Esophagus muscularis mucosa (tissue), 4 donors: Measurements from ENCODE around the gene SERTAD2. TPM values are rescaled to one million over a fixed set of nuclear protein-coding genes. Genes with fewer than 3 reads are reported as not detected.

Source experiments
- DNase-seq: peaks from one replicate; pipeline ENCODE4 v3.0.0-alpha.2; 2017; ENCODE audit errors: extremely low spot score
- H3K27ac ChIP-seq, 4 donors: fragments of 200-600 bp; sonication (generic); replicated peaks in 1 of 4; 1 replicate in 3 of 4; 2 replicates in 1 of 4; pipeline ENCODE4 v1.5.1; 2016 to 2019; ENCODE audit warnings: mild to moderate bottlenecking in 1 of 4
- H3K27me3 ChIP-seq, 4 donors: fragments of 200-600 bp; sonication (generic); one replicate each; pipeline versions ENCODE4 v1.5.1 to v1.6.0; 2016 to 2019
- H3K36me3 ChIP-seq, 4 donors: fragments of 200-600 bp; sonication (generic); one replicate each; pipeline ENCODE4 v1.5.1; 2016 to 2019
- H3K4me1 ChIP-seq, 4 donors: fragments of 200-600 bp; sonication (generic); one replicate each; pipeline ENCODE4 v1.5.1; 2016 to 2019
- H3K4me3 ChIP-seq, 4 donors: fragments of 200-600 bp; sonication (generic); 1 replicate in 2 of 4; 2 replicates in 2 of 4; pipeline ENCODE4 v1.5.1; 2016 to 2019; ENCODE audit warnings: mild to moderate bottlenecking in 4 of 4, moderate library complexity in 1 of 4
- H3K9me3 ChIP-seq, 4 donors: fragments of 200-600 bp; sonication (generic); 1 replicate in 3 of 4; 2 replicates in 1 of 4; pipeline ENCODE4 v1.5.1; 2016 to 2019
- EP300 ChIP-seq: sonication (generic); formaldehyde crosslinking; IDR thresholded peaks from one replicate; pipeline ENCODE4 v1.6.1; 2017; ENCODE audit warnings: antibody characterized with exemption
- POLR2A ChIP-seq: fragments of 450-650 bp; IDR thresholded peaks from one replicate; pipeline ENCODE4 v1.6.1; 2017; ENCODE audit warnings: antibody characterized with exemption, moderate library complexity, mild to moderate bottlenecking, low read depth
- POLR2AphosphoS5 ChIP-seq, 2 donors: sonication (generic); formaldehyde crosslinking; IDR thresholded peaks; one replicate each; pipeline ENCODE4 v1.6.1; 2017; ENCODE audit warnings: antibody characterized with exemption in 2 of 2
- WGBS: methylation state at CpG from one replicate; pipeline ENCODE4 v1.1.5; 2018; 5-methylcytosine and 5-hydroxymethylcytosine counted together
- intact Hi-C: fragments of 100-400 bp; cut with DNase I; formaldehyde crosslinking; loops from one replicate; pipeline ENCODE4 v1.15.1; 2023
- total RNA-seq, 4 donors: library from RNA; depleted of rRNA; stranded (reverse); fragments of >200 nt; gene quantifications; one replicate each; pipeline versions ENCODE4 v1.1.0 to v1.2.1, GENCODE V29; 2016
- TF ChIP-seq, protein P1 (sequence below), 3 experiments: fragments of 200-600 bp in 2 of 3; fragments of 450-650 bp in 1 of 3; sonication (generic) in 2 of 3; IDR thresholded peaks; one replicate each; pipeline ENCODE4 v1.5.1; 2017 to 2019; ENCODE audit warnings: antibody characterized with exemption in 3 of 3, mild to moderate bottlenecking in 2 of 3, moderate library complexity in 1 of 3

Gene SERTAD2
- total RNA-seq, 4 donors from 2014 or later: 12.1 to 18.1 (median 14.3) TPM

DNA sequence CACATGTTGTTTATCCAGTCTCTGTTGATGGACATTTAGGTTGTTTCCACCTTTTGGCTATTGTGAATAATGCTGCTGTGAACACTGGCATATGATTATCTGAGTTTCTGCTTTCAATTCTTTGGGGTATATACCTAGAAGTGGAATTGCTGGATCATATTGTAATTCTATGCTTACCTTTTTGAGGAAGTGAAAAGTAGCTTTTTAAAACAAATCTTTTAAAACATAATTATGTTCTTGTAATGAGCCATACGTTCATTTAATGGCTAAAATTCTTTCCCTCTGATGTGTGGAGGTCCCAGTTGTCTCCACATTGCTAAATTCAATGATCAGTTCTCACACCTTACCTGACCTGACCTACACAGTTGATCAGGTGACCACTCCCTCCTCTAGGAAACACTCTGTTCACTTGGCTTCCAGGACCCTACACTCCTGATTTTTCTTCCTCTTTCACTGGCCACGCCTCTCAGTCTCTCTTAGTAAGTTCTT lies 27.8 kb upstream of the SERTAD2 start:
- no peaks in the 10 kb centered on the region for H3K36me3 ChIP-seq
- no peak overlapping the region for H3K27ac ChIP-seq
- TF ChIP-seq EP300 (no peak), POLR2AphosphoS5 (IDR thresholded peaks at IDR 0.05) (no peak), POLR2A (no peak)
- TF ChIP-seq, protein P1, sequence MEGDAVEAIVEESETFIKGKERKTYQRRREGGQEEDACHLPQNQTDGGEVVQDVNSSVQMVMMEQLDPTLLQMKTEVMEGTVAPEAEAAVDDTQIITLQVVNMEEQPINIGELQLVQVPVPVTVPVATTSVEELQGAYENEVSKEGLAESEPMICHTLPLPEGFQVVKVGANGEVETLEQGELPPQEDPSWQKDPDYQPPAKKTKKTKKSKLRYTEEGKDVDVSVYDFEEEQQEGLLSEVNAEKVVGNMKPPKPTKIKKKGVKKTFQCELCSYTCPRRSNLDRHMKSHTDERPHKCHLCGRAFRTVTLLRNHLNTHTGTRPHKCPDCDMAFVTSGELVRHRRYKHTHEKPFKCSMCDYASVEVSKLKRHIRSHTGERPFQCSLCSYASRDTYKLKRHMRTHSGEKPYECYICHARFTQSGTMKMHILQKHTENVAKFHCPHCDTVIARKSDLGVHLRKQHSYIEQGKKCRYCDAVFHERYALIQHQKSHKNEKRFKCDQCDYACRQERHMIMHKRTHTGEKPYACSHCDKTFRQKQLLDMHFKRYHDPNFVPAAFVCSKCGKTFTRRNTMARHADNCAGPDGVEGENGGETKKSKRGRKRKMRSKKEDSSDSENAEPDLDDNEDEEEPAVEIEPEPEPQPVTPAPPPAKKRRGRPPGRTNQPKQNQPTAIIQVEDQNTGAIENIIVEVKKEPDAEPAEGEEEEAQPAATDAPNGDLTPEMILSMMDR (IDR thresholded peaks at IDR 0.05): no peak
- no peaks in the 10 kb centered on the region for H3K27me3 ChIP-seq
- no peak overlapping the region for H3K4me3 ChIP-seq
- peaks cover 0 to 11% (median 4%) of the 10 kb centered on the region in 4 donors for H3K4me1 ChIP-seq
- intact Hi-C loops: no loop called here
- DNase-seq: no peak
- H3K9me3 ChIP-seq: no peaks in the 10 kb centered on the region
- WGBS: 87% methylated on average over 2 of the region's 2 CpGs

DNA sequence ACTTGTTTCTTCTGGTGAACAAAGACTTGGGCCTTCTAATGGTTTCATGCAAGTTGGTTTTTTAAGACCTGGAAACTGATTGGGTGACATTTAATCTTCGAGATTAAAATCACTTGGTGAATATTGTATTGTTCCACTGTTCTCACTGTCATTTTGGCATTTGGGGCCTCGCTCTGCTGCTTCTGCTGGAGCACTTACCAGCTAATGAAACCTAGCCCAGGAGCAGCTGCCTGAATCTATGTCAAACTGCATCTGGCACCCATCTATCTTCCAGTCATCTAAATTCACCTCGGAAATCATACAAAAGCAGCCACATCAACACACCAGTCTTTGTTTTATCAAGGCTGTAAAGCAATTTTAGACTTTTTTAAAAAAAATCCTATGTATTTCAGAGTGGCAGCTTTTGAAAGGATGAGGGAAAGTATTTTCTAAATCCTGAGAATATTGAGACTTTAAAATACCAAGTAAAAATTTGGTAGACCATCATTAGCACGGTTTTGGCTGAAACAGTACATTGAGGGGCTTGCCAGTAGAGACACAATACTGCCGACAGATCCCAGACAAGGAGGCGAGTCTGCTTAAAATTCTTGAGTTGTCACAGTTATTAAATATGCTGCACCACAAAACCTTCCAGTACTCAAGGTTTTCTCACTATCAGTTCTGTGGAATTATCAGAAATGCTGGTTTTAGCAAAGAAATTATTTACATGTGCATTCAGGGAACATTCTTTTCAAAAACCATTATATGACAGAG lies 26.1 kb upstream of the SERTAD2 start:
- WGBS: 72% methylated on average over 6 of the region's 6 CpGs
- Histone ChIP-seq H3K27ac (no peak overlapping the region), H3K4me3 (no peak overlapping the region), H3K4me1 (peaks cover 0 to 11% (median 4%) of the 10 kb centered on the region in 4 donors), H3K36me3 (no peaks in the 10 kb centered on the region), H3K9me3 (no peaks in the 10 kb centered on the region), H3K27me3 (no peaks in the 10 kb centered on the region)
- intact Hi-C loops: no loop called here
- DNase-seq: no peak
- TF ChIP-seq POLR2AphosphoS5 (IDR thresholded peaks at IDR 0.05): no peak
- TF ChIP-seq, protein P1 (IDR thresholded peaks at IDR 0.05): no peak
- no peak for TF ChIP-seq POLR2A
- no peak for TF ChIP-seq EP300

DNA sequence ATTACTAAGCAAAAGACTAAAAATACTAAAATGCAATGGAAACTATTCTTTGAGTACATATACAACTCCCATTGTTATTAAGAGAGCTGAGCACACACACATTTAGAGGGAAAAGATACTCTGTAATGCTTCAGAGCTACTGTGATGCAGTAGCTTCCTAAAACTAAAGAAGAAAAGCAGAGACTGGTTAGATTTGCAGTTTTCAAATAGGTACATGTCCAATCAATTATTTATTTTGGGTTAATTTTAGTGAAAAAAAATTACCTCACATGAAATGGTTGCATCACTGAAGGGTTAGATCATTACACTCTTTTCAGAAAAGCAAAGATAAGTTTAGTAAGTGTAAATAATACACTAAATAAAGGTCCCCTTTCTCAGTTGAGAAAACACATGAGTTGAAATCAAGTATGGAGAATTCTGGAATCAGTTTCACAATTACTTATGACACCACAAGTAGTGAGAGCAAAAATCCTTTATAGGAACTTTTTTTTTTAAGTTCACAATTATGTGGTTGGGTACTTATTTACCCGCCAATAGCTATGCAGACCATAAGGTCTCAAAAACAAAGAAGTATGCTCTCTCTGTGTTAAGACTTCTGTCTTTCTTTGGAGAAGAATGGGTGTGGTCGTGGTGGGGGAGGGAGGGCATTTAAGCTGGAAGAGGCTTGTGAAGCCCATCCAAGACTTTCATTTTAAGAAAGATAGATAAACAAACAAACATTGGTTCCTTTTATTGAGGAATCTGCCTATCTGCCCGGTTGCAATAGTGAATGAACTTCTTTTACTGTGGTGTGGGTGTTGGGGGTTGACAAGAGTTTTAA lies 25.3 kb upstream of the SERTAD2 start:
- intact Hi-C loops: no loop called here
- WGBS: 56% methylated on average over 3 of the region's 3 CpGs

DNA sequence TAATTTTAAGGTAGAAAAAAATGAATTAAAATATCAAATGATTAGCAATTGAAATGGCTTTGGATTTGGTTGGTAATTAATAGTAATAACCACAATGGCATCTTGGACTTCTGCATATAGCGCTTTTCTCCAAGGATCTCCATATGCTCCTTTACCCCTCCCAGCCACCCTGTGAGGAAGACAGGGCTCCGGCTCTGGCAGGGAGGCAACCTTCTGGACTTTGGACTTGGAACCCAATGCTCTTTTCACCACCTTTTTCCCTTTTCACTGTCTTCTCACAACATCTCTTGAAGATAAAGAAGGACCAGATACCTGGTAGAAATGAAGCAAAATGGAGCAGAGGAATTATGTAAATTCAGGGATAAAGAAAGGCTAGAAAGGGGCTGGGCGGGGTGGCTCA lies 23.8 kb upstream of the SERTAD2 start:
- 97% methylated on average over 3 of the region's 3 CpGs for whole genome bisulfite sequencing
- no peaks in the 10 kb centered on the region for H3K9me3 ChIP-seq
- H3K4me1 ChIP-seq: peaks cover 0 to 11% (median 4%) of the 10 kb centered on the region in 4 donors
- no peak overlapping the region for H3K4me3 ChIP-seq
- no peaks in the 10 kb centered on the region for H3K27me3 ChIP-seq
- intact Hi-C loops: no loop called here
- no peaks in the 10 kb centered on the region for H3K36me3 ChIP-seq
- no peak for DNase-seq
- no peak overlapping the region for H3K27ac ChIP-seq
- TF ChIP-seq EP300: no peak
- TF ChIP-seq POLR2A: no peak
- TF ChIP-seq, protein P1 (IDR thresholded peaks at IDR 0.05): no peak
- TF ChIP-seq POLR2AphosphoS5 (IDR thresholded peaks at IDR 0.05): no peak

More for the DNA sequence above, 25.3 kb upstream of the SERTAD2 start:
- DNase-seq: no peak
- TF ChIP-seq POLR2A: no peak
- no peak for TF ChIP-seq EP300
- TF ChIP-seq, protein P1 (IDR thresholded peaks at IDR 0.05): no peak
- TF ChIP-seq POLR2AphosphoS5 (IDR thresholded peaks at IDR 0.05): no peak
- no peaks in the 10 kb centered on the region for H3K27me3 ChIP-seq
- H3K4me1 ChIP-seq: peaks cover 0 to 11% (median 4%) of the 10 kb centered on the region in 4 donors
- no peaks in the 10 kb centered on the region for H3K9me3 ChIP-seq
- H3K4me3 ChIP-seq: no peak overlapping the region
- H3K36me3 ChIP-seq: no peaks in the 10 kb centered on the region
- H3K27ac ChIP-seq: no peak overlapping the region
